Measurements from ENCODE around the gene BATF3.

GRCh38 chr1:212746546-212746945 is 46.9 kb upstream of the BATF3 start:
- TF ChIP-seq, protein P1, sequence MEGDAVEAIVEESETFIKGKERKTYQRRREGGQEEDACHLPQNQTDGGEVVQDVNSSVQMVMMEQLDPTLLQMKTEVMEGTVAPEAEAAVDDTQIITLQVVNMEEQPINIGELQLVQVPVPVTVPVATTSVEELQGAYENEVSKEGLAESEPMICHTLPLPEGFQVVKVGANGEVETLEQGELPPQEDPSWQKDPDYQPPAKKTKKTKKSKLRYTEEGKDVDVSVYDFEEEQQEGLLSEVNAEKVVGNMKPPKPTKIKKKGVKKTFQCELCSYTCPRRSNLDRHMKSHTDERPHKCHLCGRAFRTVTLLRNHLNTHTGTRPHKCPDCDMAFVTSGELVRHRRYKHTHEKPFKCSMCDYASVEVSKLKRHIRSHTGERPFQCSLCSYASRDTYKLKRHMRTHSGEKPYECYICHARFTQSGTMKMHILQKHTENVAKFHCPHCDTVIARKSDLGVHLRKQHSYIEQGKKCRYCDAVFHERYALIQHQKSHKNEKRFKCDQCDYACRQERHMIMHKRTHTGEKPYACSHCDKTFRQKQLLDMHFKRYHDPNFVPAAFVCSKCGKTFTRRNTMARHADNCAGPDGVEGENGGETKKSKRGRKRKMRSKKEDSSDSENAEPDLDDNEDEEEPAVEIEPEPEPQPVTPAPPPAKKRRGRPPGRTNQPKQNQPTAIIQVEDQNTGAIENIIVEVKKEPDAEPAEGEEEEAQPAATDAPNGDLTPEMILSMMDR (IDR thresholded peaks at IDR 0.05; ENCODE audit: low read depth, low read length), result no peak
- no peak for TF ChIP-seq EZH2phosphoT487 (IDR thresholded peaks at IDR 0.05; ENCODE audit: low read depth)
